RPMI8226 (cell line): Measurements from ENCODE around the gene RHBDD1.

Source experiments
- DNase-seq: peaks from one replicate; pipeline ENCODE4 v3.0.0-alpha.2; 2015

The RHBDD1 gene

DNA sequence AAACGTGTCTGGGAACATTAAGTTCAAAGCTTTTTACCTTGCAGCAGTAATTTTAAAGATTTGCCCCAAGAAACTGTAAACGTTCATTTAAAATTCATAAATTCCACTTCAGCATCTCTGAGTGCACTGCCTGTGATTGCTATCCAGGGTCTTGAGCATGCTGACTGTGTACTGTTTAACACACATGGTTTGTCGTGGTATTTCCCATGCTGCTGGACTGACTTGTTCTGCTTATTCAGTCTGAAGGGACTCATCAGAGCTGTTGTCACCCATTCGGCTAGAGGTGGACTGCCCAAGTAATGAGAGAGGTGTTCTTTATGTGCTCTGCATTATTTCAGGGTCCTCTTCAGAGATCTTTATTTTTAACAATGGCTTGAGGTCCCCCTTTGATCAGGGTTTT lies 53.1 kb downstream of the RHBDD1 start:
- no peak for DNase-seq

DNA sequence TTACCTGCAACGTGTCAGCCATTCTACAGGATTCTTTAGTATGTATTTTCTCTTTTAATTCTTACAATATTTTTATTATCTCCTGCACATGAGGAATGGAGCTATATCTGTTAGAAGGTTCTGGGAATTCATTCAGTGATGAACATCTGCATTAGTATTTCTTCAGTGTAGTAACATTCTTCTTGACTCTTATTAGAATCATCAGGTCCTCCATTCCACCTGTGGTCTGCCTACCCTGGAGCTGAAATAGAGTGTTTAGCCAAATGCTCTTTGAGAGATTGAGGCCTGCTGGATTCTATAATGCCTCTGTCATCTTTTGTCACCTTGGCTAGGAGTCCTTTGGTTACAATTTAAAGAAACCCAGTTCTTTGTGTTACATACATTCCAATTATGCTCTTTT lies 54.4 kb downstream of the RHBDD1 start:
- no peak for DNase-seq

DNA sequence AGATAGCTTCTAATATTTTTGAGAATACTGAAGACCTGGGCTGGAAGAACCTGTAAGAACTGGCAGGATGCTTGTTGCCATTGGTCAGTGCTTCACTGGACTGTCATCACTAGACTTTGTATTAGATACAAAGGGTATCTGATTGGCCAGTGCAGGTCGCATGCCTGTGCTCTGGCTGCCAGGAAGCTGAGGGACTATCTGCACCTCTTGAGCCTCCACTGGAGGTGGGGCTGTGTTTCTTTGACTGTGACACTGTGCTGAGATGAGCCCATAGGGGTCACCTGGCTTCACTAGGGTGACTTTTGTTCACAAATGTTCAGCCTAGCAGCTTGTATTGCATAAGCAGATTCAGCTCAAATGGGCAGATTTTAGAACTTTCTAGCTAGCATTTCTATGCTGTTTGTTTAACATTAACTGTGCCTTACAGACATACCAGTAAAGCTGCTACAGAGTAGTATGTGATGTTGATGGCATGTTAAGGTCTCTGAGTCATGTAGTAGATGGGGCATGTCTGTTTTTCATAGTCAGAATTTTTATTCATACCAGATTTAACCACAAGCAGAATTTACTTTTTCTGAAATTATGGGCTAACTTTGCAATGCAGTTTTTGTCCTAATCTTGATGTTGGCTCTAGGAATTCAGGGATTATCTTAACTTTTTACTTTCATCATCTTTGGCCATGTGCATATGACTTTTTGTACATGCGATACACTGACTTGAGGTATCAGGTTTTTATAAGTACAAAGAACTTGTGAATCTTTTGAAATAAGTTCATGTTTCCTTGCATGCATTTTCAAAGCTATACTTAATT lies 56.1 kb downstream of the RHBDD1 start:
- no peak for DNase-seq

DNA sequence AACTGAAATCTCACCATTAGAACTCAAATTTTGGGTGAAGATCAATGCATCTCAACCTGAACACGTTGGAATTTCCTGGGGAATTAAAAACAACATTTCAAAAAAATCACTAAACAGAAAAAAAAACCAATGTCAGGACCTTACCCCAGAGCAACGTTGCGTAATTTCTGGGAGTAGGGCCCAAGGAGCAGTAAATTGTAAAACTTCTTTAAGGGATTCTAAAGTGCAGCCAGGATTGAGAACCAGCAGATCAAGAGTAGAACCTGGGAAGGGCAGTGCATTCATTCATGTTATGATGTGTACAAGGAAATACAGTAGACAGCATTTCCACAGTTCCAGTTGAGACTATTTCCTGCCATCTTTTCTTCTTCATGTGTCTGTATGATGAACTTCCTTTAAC lies 56.9 kb downstream of the RHBDD1 start:
- DNase-seq: no peak

DNA sequence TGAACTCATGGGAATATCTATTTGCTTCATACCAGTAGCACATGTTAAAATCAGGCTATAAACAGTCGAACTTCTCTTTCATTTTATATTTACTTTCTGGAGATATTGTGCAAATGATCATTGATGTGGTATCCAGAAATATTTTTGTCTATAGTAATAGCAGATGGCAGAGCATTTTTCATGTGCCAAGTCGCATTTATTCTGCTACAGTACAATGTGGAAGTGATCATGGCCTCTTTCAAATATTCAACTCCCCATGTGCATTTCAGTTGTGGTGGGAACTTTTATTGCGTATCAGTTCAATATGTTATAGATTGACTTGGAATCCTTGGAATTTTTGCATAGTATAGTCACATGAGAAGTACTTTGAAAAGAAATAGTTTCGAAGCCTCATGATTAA lies 57.4 kb downstream of the RHBDD1 start:
- no peak for DNase-seq

DNA sequence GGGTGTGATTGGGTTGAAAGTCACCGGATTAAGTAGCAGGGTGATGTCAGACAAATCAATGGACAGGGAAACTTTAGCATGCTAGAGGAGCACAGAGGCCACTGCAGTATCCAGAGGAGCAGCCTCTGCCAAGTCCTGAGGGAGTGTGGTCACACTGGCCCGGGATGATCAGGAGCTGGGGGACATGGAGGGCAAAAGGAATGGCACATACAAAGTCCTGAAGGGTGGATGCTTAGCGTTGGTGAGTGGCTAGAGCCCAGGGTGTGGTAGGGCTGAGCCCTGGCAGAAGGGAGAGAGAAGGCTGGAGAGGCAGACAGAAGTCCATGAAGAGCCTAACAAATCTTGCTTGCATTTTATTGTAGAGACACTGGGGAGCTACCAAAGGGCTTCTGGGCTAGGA lies 58.9 kb downstream of the RHBDD1 start:
- no peak for DNase-seq

DNA sequence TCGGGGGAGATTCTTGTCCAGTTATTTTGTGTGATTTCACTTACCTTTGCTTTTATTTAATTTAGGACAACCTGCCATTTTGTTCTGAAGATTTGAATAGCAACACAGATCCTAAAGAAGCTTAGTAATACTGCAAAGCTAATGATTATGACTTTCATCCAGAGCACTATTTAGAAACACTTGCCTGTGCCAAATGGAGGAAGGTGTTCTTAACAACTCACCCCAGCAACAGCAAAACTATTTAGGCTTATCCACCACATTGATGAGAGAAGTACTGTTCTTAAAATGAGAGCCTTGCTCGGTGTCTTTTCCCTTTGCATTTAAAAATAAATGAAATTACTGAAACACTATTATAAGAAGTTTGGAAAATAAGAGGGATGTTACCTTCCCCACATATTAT lies 59.7 kb downstream of the RHBDD1 start:
- no peak for DNase-seq

DNA sequence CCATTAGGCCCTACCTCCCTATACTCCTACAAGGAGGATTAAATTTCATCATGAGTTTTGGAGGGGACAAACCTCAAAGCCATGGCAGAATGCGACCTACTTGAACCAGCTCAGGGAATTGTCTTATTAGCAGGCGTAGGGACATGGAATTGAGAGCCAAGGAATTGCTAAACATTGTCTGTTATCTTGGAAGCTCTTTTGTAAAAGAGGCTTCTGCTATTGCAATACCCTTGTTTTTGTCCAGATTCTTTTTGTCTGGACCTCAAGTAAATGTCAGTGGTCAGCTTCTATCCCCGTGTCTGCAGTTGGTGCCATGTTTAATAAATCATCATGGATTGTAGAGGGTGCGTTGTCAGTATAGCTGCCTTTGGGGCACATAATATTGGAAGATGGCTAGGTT lies 62.3 kb downstream of the RHBDD1 start:
- DNase-seq: no peak

DNA sequence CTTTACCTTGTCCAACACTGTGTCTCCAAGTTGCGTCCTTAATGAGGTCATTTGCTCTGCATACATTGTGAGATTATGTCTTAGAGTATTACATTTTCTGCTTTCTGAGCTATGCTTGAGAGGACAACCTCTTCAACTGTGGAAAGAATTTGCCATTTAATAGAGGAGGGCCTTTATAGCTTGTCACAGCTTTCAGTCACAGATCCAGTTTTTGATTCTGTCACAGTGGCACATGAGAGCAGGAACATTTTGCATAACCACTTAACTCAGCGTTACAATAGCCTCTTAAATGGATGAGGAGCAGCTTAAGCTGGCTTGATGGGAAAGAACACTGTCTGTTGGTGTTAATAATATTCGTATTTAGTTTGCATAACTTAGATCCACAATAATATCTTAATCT lies 63.0 kb downstream of the RHBDD1 start:
- DNase-seq: no peak

DNA sequence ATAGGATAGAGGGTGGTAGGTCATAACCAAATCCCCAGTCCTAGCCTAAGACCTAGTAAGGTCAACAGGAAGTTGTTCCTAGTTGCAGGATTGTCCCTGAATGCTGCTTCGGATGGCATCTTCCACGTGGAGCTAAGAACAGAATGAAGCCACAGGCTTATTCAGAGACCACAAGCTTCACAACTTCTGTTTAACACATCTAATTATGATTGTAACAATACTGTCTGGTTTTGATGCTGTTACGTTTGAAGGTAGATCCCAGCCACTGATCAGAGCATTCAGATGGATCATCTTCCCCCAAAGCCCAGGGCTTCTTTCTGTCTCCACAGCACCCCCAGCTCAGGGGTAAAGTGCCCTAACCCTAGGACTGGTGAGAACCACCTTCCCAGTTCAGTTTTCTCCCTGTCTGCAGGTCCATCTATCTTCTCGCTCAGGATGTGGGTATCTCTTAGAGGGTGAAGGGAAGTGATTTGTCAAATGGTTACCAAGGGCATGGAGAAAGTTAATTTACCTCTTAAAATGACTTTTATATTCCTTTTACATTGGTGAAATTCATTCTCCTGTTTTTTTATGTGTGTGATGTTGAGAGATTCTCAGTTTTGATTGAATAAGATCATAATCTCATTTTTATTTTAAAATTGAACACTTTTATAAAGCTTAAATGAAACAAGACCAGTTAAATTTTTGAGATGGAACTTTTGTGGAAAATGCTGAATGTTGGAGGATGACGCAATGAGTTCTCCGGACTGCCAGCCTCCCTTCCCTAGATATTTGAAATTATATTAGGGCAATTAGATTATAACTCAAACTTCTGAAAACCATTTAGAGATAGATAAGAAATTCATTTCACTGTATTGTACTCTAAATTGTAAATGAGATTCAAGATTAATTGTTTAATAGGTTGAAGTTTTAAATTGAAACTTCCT lies 66.5 kb downstream of the RHBDD1 start:
- DNase-seq: no peak

DNA sequence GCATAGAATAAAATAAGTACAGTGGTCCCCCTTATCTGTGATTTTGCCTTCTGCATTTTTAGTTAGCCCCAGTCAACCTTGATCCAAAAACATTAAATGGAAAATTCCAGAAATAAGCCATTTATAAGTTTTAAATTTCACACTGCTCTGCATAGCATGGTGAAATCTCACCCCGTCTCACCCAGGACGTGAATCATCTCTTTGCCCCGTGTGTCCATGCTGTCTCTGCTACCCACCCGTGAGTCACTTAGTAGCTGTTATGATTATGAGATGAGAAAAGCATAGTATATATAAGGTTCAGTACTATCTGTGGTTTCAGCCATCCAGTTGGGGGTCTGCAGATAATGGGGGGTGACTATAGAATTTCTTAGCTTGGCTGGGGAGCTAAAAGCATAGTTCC lies 67.3 kb downstream of the RHBDD1 start:
- no peak for DNase-seq

DNA sequence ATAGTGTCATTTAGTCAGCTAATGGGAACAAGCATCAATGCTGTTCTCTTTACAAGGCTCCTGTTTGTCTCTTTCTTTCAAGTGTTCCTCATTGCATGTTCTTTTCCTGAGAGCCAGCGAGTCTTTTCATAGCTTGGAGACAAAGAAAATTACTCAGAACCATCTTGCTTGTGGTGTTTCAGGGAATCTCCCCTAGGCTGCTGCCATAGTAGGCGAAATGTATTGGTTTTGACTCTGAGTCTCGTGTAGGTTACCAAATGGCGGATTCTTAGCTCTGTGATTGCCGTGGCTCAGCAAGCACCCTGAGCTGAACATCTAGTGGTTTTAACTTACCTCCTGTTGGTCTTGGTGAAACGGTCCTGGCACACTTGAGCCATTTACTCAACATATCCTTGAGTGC lies 68.7 kb downstream of the RHBDD1 start:
- no peak for DNase-seq

DNA sequence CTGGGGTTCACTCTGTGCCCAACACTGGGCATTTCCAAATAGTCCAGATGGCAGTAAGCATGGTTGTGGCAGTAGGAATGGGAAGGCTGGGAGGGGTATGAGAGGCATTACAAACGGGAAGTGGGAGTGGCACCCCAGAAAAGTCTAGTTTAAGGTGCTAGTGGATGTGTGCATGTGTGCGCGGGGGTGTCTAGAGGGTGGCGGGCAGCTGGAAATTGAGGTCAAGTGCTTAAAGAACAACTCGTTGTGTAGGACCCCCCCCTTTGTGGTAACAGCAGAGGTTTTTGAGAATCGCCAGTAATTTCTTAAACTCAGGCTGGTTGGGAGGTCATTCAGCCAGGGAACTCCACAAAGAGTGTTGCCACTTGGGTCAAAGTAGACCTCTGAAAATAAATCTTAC lies 69.9 kb downstream of the RHBDD1 start:
- DNase-seq: no peak

DNA sequence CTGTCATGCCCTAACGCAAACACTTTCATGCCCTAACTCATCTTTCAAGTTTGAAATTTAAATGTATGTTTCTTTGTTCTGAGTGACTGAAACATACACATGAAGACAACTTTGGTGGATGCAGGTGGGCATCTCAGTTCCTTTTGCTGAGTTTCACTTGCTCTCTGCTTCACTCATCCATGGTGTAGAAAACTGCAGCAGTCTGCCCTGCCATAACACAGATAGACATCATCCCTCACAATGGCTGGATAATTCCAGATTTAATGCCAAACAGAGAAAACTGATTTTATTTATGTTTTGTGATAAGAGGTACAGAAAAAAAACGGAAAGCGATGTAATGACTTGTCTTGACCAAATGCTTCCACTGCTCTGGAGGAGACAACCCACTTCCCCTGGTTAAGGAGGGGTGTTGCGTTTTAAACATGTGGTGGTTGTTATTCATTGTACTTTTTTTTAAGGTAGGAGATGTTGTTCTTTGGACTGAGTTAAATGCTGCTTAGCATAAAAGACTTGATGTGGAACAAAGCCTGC lies 70.4 kb downstream of the RHBDD1 start:
- DNase-seq: no peak

DNA sequence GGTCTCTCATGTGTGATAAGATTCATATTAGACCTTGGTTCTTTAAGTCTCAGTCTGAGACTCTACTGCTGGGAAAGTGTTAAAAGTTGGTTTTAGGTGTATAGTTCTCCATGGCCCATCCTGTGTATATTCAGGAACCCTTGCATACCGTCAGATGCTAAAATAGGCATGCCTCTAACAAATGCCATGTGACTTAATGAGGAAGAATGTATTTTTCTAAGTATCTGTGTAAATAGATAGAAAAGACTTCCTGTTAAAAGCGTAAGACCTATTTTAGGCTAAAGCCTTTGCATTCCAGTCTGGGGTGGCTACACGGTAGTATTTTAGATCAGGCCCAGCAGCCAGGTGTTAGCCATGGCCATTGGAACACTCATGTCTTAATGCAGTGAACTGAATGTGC lies 73.3 kb downstream of the RHBDD1 start:
- no peak for DNase-seq

DNA sequence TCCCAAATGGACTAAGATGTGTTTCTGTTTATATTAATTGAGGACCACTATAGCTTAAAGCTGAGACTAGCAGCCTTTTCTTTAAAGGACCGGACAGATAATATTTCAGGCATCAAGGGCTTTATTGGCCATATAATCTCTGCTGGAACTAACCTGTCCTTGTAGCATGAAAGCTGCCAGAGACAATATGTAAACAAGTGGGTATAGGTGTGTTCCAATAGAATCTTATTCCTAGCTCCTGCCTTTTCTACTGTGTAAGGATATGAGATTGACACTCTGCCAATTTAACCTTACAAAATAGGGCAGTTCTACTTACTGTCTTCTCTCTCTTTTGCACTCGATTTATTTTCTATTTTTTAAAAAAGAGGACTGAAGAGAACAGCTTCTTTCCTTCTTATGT lies 74.0 kb downstream of the RHBDD1 start:
- no peak for DNase-seq

DNA sequence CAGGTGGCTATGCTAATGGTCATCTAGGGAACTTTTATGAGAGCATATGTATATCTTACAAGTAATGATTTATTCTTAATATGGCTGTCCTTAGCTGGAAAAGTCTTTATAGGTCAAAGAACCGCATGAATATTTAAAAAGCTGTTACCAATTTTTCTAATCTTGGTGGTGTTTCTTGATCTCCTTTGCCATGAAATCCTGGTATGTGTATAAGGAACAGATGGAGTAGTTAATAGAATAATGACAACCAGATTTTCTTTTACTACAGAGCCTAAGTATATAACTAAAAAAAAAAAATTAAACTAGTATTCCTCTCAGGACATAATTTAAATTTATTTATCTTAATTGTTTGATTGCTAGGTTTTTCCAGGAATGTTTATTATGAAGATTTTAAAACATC lies 74.5 kb downstream of the RHBDD1 start:
- DNase-seq: no peak

DNA sequence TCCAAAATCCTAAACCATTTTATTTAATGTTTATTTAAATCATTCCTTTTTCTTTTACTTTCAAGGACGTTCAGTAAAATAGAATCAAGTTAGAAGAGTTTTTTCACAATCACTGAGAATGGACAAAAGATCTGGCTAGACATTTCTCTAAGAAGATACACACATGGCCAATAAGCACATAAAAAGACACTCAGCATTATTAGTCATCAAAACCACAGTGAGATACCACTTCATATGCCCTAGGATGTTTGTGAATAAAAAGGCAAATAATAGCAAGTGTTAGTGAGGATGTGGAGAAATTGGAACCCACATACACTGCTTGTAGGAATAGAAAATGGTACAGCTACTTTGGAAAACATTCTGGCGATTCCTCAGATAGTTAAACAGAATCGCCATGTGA lies 76.1 kb downstream of the RHBDD1 start:
- no peak for DNase-seq

DNA sequence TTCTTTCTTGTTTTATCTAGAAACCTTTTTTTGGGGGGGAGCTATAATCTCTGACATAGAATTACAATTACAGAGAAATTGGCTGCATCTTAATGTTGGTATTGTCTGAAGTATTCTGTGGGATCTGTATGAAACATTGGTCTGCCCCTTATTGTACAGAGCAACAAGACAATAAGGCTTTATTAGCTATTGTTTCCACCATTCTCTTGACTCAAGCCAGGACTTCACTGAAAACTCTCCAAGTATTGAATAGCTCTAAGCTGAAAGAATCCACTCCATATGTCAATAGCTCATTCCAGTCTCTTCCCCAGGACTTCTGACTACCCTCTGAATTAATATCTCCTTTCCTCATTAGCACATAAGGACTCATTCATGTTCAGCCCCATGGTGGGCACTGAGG lies 77.8 kb downstream of the RHBDD1 start:
- no peak for DNase-seq

DNA sequence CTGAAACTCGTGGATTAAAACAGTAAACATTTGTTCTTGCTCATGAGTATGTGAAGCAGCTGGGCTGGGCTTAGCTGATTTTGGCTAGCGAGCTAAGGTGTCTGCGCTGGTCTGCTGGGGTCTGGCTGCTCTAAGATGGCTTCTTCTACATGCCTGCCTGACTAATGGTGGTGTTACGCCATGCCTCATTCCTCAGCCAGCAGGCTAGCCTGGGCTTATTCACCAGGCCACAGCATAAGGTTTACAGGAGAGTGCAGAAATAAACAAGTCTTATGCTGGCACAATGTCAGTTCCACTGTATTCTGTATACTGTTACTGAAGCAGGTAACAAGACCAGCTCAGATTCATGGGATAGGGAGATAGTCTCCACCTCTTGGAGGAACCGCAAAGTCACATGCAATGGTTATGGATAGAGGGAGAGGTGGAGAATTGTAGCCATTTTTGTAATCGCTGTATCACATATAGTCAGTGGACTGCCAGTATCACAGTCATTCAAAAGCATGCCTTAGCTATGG lies 80.0 kb downstream of the RHBDD1 start:
- no peak for DNase-seq

DNA sequence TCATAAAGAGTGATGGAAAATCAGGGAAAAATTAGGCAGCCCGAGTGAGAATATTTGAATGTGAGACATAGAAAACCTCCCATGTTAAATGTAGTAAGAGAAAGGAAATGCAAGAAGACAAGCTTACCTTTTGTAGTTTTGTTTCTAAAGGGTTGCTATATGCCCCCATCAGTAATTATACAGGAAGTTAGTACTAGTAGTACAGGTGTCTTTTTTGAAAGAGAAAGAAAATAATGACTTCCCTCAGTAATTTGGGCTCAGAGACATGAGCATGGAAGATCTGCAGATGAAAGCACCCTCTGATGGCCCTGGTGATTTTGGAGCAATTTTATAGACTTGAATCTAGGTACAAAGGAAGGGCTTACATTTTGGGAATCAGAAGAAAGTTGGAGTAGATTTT lies 80.8 kb downstream of the RHBDD1 start:
- DNase-seq: no peak

DNA sequence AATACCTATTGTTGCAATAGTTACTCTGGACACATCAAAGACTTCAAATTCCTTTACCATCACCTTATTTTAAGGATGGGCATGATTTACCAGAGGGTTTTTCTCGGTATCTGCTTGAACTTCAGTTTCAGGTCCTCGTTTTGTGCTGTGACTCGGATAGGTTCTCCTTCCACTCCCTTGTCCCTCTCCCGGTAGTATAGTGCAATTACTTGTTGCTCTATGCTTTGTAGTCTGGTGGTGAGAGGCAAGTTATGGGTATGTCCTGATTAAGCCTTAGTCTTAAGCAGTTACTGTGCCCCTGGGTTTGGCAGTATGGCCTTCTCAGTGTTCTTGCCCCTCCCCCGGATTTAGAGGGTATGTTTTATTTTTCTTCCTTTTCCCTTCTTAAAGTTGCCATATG lies 96.6 kb downstream of the RHBDD1 start:
- DNase-seq: no peak

DNA sequence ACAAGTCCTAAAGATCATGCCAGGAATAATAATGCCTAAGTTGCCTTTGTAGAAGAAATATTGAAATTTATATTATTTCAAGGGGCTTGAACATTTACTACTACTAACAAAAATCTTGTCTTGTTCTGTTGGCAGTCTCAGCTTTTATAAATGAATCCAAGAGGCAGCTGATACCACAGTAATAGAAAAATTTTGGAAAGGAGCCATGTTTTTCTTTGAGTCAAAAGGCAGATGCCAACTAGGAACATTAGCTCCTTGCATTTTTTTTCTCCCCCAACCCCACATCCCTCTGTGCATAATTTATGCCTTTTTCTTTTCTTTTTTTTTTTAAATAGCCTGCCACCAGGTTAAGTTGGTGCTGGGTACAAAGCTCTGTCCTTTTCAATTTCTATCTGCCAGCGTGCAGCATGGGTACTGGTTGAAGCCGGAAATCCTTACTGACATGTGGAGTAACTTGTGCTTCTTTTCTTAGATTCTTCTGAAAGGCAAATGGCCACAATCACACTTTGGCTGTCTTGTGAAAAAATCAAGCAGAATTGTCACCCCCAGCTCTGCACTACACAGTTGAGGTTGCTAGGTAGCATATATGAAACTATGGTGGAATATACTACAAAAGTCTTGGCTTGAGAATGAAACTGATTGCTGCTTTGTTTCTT lies 98.8 kb downstream of the RHBDD1 start:
- DNase-seq: no peak
